ENCODE data around the gene C6. TPM values are rescaled to one million over a fixed set of nuclear protein-coding genes. Genes with fewer than 3 reads are reported as not detected.

The C6 gene
- total and polyA plus RNA-seq, 10 of the 15 experiments (the other 5 are each of a cell fraction or from before 2014, with no cell fraction given) = 0.31 TPM; not detected in 9

DNA sequence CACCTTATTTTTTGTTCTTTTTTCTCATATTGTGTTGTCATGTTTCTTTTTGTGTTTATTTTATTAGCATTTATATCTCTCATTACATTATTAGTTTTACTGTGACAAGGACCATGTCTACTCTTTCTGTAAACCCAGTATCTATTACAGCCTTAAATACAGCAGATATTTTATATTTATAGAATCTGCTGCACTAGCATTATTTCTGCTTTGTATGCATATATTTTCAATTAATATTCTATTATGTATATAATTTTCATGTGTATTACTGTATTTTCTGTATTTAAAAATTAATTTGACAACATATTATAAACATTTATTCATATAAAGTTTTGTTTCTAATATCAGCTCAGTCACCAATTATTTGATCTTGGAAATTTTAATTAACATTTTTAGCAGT lies 19.5 kb upstream of the C6 start:
- no peaks in the 10 kb centered on the region for H3K79me2 ChIP-seq (ENCODE audit: control insufficient read depth, insufficient read depth, low read length)
- no peaks in the 10 kb centered on the region for H3K27me3 ChIP-seq (replicated peaks in 1 of 2; ENCODE audit: control insufficient read depth in 2 of 2, insufficient read depth in 2 of 2, low read length in 1 of 2)
- ChIA-PET POLR2A (no interaction called here), CTCF (no interaction called here), SMC1A (ENCODE audit: uncharacterized antibody, unreplicated experiment) (no interaction called here), RAD21 (ENCODE audit: unreplicated experiment) (no interaction called here)
- no peaks in the 10 kb centered on the region for H3K4me1 ChIP-seq (ENCODE audit: control insufficient read depth, insufficient read depth, low read length)
- no peaks in the 10 kb centered on the region for H3K36me3 ChIP-seq (ENCODE audit: control insufficient read depth in 2 of 2, insufficient read depth in 2 of 2, low read length in 1 of 2)
- TF ChIP-seq NR2C2 (IDR thresholded peaks at IDR 0.05; ENCODE audit: borderline replicate concordance, control insufficient read depth, insufficient read length, low read depth) (no peak), POLR2AphosphoS2 (IDR thresholded peaks at IDR 0.05; ENCODE audit: low read depth, low read length) (no peak), ZNF622 (IDR thresholded peaks at IDR 0.05) (no peak), TAF1 (IDR thresholded peaks at IDR 0.05; ENCODE audit: borderline replicate concordance, low read depth, low read length) (no peak), MYC (IDR thresholded peaks at IDR 0.05; ENCODE audit: insufficient read depth, insufficient read length, insufficient replicate concordance, low read length, severe bottlenecking) (no peak), BACH1 (IDR thresholded peaks at IDR 0.05; ENCODE audit: borderline replicate concordance) (no peak), ZSCAN29 (IDR thresholded peaks at IDR 0.05) (no peak), MTA2 (IDR thresholded peaks at IDR 0.05; ENCODE audit: low read depth) (no peak), MEF2A (IDR thresholded peaks at IDR 0.05; ENCODE audit: insufficient read depth, low read depth, low read length) (no peak), FOXK2 (IDR thresholded peaks at IDR 0.05) (no peak), IKZF1 (conservative IDR thresholded peaks at IDR 0.05) (no peak), ZNF207 (IDR thresholded peaks at IDR 0.05; ENCODE audit: borderline replicate concordance) (no peak), RELA (IDR thresholded peaks at IDR 0.05; ENCODE audit: borderline replicate concordance, partially characterized antibody) (no peak), MYB (IDR thresholded peaks at IDR 0.05; ENCODE audit: borderline replicate concordance, low read depth, low read length) (no peak), JUNB (IDR thresholded peaks at IDR 0.05) (no peak), ZNF384 (IDR thresholded peaks at IDR 0.05; ENCODE audit: borderline replicate concordance, low read depth, low read length) (no peak), ZZZ3 (IDR thresholded peaks at IDR 0.05; ENCODE audit: control insufficient read depth, insufficient read length, low read depth) (no peak), BRCA1 (IDR thresholded peaks at IDR 0.05; ENCODE audit: low read depth, low read length) (no peak)
- TF ChIP-seq, protein P1, sequence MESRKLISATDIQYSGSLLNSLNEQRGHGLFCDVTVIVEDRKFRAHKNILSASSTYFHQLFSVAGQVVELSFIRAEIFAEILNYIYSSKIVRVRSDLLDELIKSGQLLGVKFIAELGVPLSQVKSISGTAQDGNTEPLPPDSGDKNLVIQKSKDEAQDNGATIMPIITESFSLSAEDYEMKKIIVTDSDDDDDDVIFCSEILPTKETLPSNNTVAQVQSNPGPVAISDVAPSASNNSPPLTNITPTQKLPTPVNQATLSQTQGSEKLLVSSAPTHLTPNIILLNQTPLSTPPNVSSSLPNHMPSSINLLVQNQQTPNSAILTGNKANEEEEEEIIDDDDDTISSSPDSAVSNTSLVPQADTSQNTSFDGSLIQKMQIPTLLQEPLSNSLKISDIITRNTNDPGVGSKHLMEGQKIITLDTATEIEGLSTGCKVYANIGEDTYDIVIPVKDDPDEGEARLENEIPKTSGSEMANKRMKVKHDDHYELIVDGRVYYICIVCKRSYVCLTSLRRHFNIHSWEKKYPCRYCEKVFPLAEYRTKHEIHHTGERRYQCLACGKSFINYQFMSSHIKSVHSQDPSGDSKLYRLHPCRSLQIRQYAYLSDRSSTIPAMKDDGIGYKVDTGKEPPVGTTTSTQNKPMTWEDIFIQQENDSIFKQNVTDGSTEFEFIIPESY (IDR thresholded peaks at IDR 0.05) = no peak
- TF ChIP-seq, protein P2, sequence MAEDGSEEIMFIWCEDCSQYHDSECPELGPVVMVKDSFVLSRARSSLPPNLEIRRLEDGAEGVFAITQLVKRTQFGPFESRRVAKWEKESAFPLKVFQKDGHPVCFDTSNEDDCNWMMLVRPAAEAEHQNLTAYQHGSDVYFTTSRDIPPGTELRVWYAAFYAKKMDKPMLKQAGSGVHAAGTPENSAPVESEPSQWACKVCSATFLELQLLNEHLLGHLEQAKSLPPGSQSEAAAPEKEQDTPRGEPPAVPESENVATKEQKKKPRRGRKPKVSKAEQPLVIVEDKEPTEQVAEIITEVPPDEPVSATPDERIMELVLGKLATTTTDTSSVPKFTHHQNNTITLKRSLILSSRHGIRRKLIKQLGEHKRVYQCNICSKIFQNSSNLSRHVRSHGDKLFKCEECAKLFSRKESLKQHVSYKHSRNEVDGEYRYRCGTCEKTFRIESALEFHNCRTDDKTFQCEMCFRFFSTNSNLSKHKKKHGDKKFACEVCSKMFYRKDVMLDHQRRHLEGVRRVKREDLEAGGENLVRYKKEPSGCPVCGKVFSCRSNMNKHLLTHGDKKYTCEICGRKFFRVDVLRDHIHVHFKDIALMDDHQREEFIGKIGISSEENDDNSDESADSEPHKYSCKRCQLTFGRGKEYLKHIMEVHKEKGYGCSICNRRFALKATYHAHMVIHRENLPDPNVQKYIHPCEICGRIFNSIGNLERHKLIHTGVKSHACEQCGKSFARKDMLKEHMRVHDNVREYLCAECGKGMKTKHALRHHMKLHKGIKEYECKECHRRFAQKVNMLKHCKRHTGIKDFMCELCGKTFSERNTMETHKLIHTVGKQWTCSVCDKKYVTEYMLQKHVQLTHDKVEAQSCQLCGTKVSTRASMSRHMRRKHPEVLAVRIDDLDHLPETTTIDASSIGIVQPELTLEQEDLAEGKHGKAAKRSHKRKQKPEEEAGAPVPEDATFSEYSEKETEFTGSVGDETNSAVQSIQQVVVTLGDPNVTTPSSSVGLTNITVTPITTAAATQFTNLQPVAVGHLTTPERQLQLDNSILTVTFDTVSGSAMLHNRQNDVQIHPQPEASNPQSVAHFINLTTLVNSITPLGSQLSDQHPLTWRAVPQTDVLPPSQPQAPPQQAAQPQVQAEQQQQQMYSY (CRISPR knock-in tag; IDR thresholded peaks at IDR 0.05) = no peak
- in situ Hi-C loops (cut with MboI) = no loop called here
- no peak overlapping the region for H3K4me3 ChIP-seq
- no peaks in the 10 kb centered on the region for H3K9me3 ChIP-seq (replicated peaks; ENCODE audit: control insufficient read depth, insufficient read depth, low read length)
- BruUV-seq (replicated peaks) = no TSS peak
- H3K4me2 ChIP-seq (ENCODE audit: control insufficient read depth, insufficient read depth) = no peak overlapping the region
- H4K20me1 ChIP-seq (ENCODE audit: control insufficient read depth, insufficient read depth) = no peaks in the 10 kb centered on the region
- intact Hi-C loops (cut with micrococcal nuclease; ENCODE audit: unreplicated experiment) = no loop called here
- DNase-seq (ENCODE audit: low read depth, low spot score) (no peak), FAIRE-seq (no peak), ATAC-seq (no peak)
- H3K27ac ChIP-seq (ENCODE audit: control insufficient read depth, insufficient read depth) = no peak overlapping the region
- H2AFZ ChIP-seq (ENCODE audit: control insufficient read depth, low read depth, low read length) = no peak overlapping the region
- H3K9ac ChIP-seq (ENCODE audit: control insufficient read depth, insufficient read depth, low read length) = no peak overlapping the region
